Measurements from ENCODE around the gene SMAD4. TPM values are rescaled to one million over a fixed set of nuclear protein-coding genes. Genes with fewer than 3 reads are reported as not detected.
"Not testable (repeated sequence)": the region's sequence is repeated elsewhere in the genome, so short reads cannot be mapped to it uniquely, and the experiment has no call there.

SMAD4 gene
- total RNA-seq, 3 donors from 2014 or later, result 96.2 to 155 (median 102) TPM

DNA sequence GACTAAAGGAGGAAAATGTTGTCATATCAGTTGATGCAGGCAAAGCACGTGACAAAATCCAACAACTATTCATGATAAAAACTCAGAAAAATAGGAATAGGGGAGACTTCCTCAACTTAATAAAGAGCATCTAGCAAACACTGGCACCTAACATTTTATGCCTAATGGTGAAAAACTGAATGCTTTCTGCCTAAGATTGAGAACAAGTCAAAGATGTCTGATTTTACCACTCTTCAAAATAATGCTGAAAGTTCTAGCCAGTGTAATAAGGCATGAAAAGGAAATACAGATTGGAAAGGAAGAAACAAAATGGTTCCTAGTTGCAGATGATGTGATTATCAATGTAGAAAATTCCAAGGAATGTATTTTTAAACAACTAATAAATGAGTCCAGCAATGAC, 58.4 kb downstream of the SMAD4 start:
- Histone ChIP-seq H3K9me3 (peaks cover 0 to 11% of the 10 kb centered on the region in 2 donors), H3K27ac (no peak overlapping the region), H3K27me3 (no peaks in the 10 kb centered on the region), H3K36me3 (no peaks in the 10 kb centered on the region), H3K4me3 (no peak overlapping the region), H3K4me1 (no peaks in the 10 kb centered on the region)
- TF ChIP-seq, protein P1, sequence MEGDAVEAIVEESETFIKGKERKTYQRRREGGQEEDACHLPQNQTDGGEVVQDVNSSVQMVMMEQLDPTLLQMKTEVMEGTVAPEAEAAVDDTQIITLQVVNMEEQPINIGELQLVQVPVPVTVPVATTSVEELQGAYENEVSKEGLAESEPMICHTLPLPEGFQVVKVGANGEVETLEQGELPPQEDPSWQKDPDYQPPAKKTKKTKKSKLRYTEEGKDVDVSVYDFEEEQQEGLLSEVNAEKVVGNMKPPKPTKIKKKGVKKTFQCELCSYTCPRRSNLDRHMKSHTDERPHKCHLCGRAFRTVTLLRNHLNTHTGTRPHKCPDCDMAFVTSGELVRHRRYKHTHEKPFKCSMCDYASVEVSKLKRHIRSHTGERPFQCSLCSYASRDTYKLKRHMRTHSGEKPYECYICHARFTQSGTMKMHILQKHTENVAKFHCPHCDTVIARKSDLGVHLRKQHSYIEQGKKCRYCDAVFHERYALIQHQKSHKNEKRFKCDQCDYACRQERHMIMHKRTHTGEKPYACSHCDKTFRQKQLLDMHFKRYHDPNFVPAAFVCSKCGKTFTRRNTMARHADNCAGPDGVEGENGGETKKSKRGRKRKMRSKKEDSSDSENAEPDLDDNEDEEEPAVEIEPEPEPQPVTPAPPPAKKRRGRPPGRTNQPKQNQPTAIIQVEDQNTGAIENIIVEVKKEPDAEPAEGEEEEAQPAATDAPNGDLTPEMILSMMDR (IDR thresholded peaks at IDR 0.05), result no peak
- TF ChIP-seq POLR2A (IDR thresholded peaks at IDR 0.05) (no peak), POLR2AphosphoS5 (IDR thresholded peaks at IDR 0.05) (no peak)
- DNase-seq (ENCODE audit: low spot score in 2 of 2), result no peak
- intact Hi-C loops (cut with DNase I; ENCODE audit: low total_unique reads), result no loop called here

DNA sequence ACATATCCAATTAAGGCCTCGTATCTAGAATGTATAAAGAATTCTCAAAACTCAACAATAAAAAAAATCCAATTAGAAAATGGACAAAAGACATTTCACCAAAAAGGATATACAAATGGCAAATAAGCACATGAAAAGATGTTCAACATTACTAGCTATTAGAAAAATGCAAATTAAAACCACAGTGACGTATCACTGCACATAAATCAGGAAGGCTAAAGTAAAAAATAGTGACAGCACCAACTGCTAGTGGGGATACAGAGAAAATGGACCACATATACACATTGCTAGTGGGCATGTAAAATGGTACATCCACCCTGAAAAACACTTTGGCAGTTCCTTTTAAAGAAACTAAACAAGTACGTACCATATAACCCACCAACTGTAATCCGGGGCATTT, 59.7 kb downstream of the SMAD4 start:
- H3K4me3 ChIP-seq, result no peak overlapping the region
- no peaks in the 10 kb centered on the region for H3K36me3 ChIP-seq
- intact Hi-C loops (cut with DNase I; ENCODE audit: low total_unique reads), result no loop called here
- no peak overlapping the region for H3K27ac ChIP-seq
- H3K4me1 ChIP-seq, result no peaks in the 10 kb centered on the region
- TF ChIP-seq POLR2A (IDR thresholded peaks at IDR 0.05), result no peak
- TF ChIP-seq, protein P1 (IDR thresholded peaks at IDR 0.05), result no peak
- TF ChIP-seq POLR2AphosphoS5 (IDR thresholded peaks at IDR 0.05), result no peak
- no peaks in the 10 kb centered on the region for H3K27me3 ChIP-seq
- no peak for DNase-seq (ENCODE audit: low spot score in 2 of 2)
- peaks cover 0 to 11% of the 10 kb centered on the region in 2 donors for H3K9me3 ChIP-seq

DNA sequence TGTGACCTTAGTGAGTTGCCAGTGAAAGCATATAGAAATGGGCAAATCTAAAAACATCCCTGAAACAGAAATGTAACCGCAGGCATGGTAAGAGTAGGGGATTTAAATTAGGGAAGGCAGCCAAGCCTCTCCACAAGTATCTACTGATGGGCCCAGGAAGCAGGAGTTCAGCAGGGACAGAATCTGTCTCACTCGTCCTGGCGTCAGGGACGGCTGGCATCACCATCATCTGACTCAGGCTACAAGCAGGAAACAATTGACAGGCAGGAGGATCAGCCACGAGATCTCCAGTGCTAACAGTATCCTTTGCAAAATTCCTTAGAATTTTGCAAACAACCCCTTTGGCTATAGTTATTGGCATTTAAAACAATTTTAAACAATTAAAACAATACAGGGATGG, 61.3 kb downstream of the SMAD4 start:
- no peaks in the 10 kb centered on the region for H3K4me1 ChIP-seq
- H3K9me3 ChIP-seq, result peaks cover 0 to 11% of the 10 kb centered on the region in 2 donors
- TF ChIP-seq POLR2AphosphoS5 (IDR thresholded peaks at IDR 0.05), result no peak
- no peak for TF ChIP-seq POLR2A (IDR thresholded peaks at IDR 0.05)
- TF ChIP-seq, protein P1 (IDR thresholded peaks at IDR 0.05), result no peak
- no peak overlapping the region for H3K27ac ChIP-seq
- no peaks in the 10 kb centered on the region for H3K36me3 ChIP-seq
- no peak overlapping the region for H3K4me3 ChIP-seq
- intact Hi-C loops (cut with DNase I; ENCODE audit: low total_unique reads), result no loop called here
- DNase-seq (ENCODE audit: low spot score in 2 of 2), result no peak
- H3K27me3 ChIP-seq, result no peaks in the 10 kb centered on the region

DNA sequence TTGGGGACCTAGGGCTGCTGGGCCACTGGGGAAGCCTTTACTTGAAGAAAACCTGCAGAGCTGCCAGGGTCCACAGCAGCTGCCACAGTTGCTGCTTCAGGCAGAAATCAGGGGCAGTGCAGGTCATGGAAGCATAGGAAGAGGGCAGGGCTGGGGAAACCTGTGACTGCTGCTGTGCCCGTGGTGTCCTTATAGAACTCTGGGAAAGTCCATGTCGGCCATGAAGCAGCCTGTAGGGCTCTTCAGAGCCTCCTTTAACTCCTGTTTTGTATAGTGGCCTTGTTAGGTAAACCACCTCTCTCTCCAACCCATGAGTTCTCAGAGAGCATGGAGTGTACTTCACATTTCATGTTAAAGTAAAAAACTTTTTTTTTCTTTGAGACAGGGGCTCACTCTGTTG, 62.1 kb downstream of the SMAD4 start:
- no peak for TF ChIP-seq POLR2A (IDR thresholded peaks at IDR 0.05)
- H3K9me3 ChIP-seq, result peaks cover 0 to 11% of the 10 kb centered on the region in 2 donors
- DNase-seq (ENCODE audit: low spot score in 2 of 2), result no peak

DNA sequence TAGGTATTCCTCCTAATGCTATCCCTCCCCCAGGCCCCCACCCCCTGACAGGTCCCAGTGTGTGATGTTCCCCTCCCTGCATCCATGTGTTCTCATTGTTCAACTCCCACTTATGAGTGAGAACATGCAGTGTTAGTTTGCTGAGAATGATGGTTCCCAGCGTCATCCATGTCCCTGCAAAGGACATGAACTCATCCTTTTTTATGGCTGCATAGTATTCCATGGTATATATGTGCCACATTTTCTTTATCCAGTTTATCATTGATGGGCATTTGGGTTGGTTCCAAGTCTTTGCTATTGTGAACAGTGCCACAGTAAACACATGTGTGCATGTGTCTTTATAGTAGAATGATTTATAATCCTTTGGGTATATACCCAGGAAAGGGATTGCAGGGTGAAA, 63.0 kb downstream of the SMAD4 start:
- H3K9me3 ChIP-seq; H3K27me3 ChIP-seq; intact Hi-C loops (cut with DNase I; ENCODE audit: low total_unique reads); H3K4me3 ChIP-seq; DNase-seq (ENCODE audit: low spot score in 2 of 2); H3K4me1 ChIP-seq; H3K36me3 ChIP-seq; H3K27ac ChIP-seq: not testable (repeated sequence)

More for the DNA sequence above, 62.1 kb downstream of the SMAD4 start:
- Histone ChIP-seq H3K27ac (no peak overlapping the region), H3K4me1 (no peaks in the 10 kb centered on the region), H3K27me3 (no peaks in the 10 kb centered on the region), H3K4me3 (no peak overlapping the region), H3K36me3 (no peaks in the 10 kb centered on the region)
- intact Hi-C loops (cut with DNase I; ENCODE audit: low total_unique reads), result no loop called here

DNA sequence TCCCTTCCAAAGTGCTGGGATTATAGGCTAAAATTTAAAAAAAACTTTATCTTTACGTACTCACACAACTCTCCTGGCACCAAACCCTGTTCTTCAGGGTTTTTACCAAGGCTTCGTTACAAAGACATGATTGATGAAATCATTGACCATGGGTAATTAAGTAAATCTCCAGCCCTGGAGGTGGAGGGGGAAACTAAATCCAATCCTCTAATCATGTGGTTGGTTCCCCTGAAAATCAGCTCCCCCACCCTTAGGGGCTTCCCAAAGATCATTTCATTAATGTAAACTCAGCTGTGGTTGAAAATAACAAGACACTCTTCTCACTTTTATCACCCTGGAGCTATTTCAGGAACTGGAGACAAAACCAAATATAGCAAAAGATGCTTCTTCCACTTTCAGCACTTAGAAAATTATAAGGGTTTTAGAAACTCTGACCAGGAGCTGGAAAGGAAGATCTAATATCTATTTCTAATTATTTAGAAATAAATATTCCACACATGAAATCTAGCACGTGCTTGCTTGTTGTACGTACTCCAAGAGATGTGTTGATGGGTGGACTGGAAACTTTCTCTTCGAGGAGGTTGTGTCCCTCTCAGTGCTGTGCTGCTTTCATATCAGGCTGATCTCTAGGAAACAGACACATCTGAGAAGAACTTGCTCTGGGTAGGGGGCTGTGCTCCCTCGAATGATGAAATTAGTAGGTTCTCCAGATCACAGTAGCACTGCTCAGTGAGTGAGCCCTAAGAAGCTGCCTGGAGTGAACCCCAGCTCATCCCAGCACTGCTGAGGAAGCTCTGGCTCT, 67.2 kb downstream of the SMAD4 start:
- Histone ChIP-seq H3K27me3 (no peaks in the 10 kb centered on the region), H3K4me1 (no peaks in the 10 kb centered on the region), H3K9me3 (no peaks in the 10 kb centered on the region), H3K27ac (no peak overlapping the region), H3K4me3 (no peak overlapping the region), H3K36me3 (no peaks in the 10 kb centered on the region)
- no peak for DNase-seq (ENCODE audit: low spot score in 2 of 2)
- intact Hi-C loops (cut with DNase I; ENCODE audit: low total_unique reads), result no loop called here
- TF ChIP-seq POLR2AphosphoS5 (IDR thresholded peaks at IDR 0.05) (no peak), POLR2A (IDR thresholded peaks at IDR 0.05) (no peak)
- TF ChIP-seq, protein P1 (IDR thresholded peaks at IDR 0.05), result no peak
